HTR-8/SVneo (cell line): ENCODE results near the gene SPSB1.

Experiments
- DNase-seq: peaks from one replicate; pipeline ENCODE4 v3.0.0; 2011; ENCODE audit warnings: low spot score, mixed read lengths; ENCODE audit not compliant: insufficient read length
- FAIRE-seq: peaks from 2 replicates; lab custom pipeline; 2011; peaks lifted over from hg19 to GRCh38; lab: Jason Lieb, UNC

The SPSB1 gene

DNA sequence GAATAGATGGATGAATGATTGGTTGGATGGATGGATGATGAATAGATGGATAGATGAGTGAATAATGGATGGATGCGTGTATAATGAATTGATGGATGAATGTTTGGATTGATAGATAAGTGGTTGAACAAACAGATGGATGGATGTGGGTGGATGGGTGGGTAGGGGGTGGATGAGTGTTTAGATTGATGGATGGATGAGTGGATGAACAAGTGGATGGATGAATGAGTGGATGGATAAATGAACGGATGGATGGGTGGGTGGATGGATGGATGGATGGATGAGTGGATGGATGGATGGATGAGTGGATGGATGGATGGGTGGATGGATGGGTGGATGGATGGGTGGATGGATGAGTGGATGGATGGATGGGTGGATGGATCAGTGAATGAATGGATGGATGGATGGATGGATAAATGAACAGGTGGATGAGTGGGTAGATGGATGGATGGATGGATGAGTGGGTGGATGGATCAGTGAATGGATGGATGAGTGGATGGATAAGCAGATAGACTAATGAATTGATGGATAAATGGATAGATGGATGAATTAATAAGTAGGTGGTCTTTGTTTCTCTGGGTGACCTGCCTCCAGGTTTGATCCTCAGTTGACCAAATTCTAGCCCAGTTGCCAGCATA, 64.3 kb downstream of the SPSB1 start:
- FAIRE-seq (no peak), DNase-seq (no peak)

GRCh38 chr1:9357958-9358357, 65.3 kb downstream of the SPSB1 start:
- FAIRE-seq (no peak), DNase-seq (no peak)

GRCh38 chr1:9360371-9361064, 67.8 kb downstream of the SPSB1 start:
- no peak for DNase-seq
- no peak for FAIRE-seq

DNA sequence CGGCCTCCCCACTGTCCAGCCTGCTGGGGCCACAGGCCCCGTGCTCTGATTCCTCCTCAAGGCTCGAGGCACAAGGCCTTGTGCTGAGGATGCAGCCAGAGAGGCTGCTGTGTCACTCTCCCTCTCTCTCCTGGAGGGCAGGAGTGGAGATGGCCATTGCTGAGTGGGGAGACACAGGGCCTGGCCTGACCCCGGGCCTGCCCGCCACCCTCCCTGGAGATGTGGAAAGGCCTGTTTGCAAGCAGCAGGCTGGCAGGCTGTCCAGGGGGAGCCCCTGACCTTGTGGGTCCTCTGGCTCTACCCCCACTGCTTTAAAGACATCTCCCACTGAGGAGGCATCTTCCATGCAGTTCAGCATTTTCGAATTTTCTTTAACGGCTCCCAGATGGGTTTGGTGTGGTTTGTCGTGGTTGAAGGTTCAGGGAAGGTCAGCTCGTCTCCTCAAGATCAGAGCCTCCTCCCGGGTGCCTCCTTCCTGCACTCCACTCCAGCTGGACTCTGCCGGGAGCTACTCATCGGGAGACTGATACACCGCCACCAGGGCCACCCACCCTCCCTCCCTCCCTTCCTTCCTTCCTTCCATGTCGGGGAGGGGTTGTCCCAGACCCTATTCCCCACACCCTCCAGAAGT, 69.1 kb downstream of the SPSB1 start:
- FAIRE-seq (no peak), DNase-seq (no peak)

DNA sequence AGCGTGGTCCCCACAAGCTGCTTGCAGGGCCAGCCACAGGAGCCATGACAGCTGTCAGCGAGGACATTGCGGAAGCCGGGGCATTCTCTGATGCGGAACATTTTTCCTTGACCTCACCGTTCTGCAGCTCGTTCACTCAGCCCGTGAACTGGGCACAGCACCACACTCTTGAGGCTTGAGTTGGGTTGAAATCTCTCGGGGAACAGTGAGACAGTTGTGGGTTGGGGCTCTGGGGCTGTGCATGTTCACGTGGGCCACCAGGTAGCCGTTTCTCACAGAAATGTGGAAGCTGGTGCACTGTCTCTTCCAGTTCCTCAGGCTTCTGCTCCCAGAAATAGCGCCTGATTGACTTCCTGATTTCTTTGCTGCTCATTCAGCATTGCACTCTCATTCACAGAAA, 69.8 kb downstream of the SPSB1 start:
- FAIRE-seq (no peak), DNase-seq (no peak)

- DNase-seq (no peak), FAIRE-seq (no peak)
Observed at GRCh38 chr1:9363061-9363471, 70.4 kb downstream of the SPSB1 start.

GRCh38 chr1:9366298-9366697, 73.6 kb downstream of the SPSB1 start:
- FAIRE-seq, result no peak
- DNase-seq, result no peak

DNA sequence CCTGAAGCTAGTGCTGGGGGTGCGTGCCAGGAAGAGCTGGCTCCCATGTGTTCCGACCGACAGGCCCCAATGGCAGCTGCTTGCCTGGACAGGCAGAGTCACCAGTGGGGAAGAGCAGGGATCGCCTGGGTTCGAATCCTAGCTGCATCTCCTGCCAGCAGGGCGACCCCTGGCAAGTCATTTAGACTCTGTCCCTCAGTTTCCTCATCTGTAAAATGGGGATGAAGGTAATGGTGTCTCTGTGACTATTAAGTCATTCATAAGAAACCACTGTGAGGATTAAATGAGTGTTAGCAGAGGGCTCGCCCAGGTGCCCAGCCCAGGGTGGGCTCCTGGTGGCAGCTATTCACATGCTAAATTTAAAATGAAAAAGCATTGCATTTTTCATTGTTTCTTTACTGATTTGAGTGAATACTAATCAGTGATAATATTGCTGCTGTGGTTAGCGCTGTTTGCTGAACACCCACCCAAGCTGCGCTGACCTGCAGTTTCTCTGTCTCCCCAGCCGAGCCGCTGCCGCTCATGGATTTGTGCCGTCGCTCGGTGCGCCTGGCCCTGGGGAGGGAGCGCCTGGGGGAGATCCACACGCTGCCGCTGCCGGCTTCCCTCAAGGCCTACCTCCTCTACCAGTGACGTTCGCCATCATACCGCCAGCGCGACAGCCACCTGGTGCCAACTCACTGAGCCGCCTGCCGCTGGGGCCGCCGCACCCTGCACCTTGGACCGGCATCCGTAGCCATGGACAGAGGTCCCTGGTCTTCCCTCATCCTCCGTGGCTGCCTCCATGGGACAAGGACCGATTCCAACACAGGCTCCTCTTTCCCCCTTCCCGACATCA, 74.5 kb downstream of the SPSB1 start:
- FAIRE-seq (no peak), DNase-seq (no peak)

DNA sequence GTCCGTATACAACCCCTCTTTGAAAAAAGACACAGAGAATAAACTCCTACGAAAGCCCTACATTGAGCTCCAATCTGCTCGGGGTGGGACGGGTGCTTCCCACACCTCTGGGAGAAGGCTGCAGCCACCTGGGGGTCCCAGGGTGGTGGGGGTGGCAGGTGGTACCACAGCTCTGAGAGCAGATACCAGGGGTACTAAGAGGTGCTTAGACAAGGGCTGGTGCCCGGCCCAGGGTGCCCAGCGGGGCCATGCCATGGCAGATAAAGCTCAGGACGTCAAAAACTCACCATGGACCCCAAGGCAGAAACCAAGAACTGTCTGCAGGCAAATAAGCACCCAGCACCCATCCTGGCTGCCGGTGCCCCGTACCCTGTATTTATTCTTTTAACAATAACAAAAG, 75.1 kb downstream of the SPSB1 start:
- FAIRE-seq (no peak), DNase-seq (no peak)

DNA sequence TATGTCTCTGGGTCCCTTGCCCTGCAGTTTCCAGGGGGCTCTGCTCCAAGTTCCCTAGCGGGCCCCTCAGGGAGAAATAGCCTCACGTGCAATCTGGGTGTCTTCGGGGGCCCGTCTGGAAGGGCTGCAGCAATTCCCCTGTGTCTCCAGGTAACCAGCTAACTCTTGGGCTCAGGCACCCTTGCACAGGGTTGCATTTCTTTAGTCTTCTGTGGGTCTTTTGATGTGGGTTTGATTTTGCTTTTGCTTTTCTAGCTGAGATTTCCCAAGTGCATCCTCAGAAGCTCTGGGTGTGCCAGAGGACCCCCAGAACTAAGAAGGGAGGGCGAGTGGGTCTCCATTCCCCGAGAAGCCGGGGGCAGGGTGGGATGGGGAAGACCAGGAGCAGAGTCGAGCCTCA, 75.7 kb downstream of the SPSB1 start:
- DNase-seq (no peak), FAIRE-seq (no peak)

GRCh38 chr1:9369964-9370788, 77.5 kb downstream of the SPSB1 start:
- DNase-seq (no peak), FAIRE-seq (no peak)

DNA sequence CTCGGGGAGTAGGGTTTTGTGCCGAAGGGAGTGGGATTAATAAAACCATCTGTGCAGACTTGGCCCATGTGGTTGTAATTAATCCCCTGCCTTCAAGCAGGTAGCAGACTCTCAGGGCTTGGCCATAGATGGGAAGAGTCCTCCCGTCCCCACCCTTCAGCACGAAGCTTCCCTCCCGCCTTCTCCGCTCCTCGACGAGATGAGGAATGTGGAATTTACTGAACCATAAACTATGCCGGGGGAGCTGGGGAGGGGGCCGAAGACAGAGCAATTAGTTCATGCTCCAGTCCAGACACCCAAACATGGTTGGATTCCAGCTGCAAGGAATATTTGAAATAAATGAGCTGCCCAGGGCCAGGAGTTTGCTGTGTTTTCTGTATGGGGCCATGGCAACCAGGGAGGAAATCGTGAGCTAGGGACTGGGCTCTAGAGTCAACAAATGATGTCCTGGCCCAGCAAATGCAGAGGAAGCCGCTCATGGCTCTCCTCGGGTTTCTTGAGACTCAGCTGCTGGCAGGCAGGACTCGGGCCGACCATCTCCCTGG, 78.8 kb downstream of the SPSB1 start:
- DNase-seq (no peak), FAIRE-seq (no peak)

GRCh38 chr1:9371951-9372350, 79.3 kb downstream of the SPSB1 start:
- DNase-seq (no peak), FAIRE-seq (no peak)

- DNase-seq, result no peak
- no peak for FAIRE-seq
Observed at GRCh38 chr1:9373619-9374018, 80.9 kb downstream of the SPSB1 start.

- FAIRE-seq, result no peak
- no peak for DNase-seq
Observed at GRCh38 chr1:9374748-9375341, 82.2 kb downstream of the SPSB1 start.

DNA sequence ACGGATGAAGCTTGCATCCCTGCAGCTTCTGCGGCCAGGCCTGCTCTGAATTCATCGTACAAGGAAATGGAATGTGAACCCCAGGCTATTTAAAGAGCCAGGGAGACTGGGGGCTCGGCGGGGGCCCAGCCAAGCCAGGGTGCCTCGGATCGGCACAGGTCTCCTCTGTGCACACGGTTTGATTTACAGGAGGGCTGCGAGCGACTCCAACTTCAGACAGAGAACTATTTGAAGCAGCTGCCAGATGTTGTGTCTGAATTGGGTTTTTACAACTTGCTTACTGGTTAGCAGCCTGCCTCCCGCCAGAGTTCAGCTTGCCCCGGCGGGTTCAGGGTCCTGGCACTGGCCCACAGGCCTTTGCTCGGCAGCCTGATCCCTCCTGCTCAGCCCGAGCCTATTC, 83.2 kb downstream of the SPSB1 start:
- FAIRE-seq (no peak), DNase-seq (no peak)

- FAIRE-seq (no peak), DNase-seq (no peak)
Observed at GRCh38 chr1:9376430-9376829, 83.7 kb downstream of the SPSB1 start.

- DNase-seq (peak; percentile 36), FAIRE-seq (no peak)
Observed at GRCh38 chr1:9376886-9377333, 84.2 kb downstream of the SPSB1 start.

DNA sequence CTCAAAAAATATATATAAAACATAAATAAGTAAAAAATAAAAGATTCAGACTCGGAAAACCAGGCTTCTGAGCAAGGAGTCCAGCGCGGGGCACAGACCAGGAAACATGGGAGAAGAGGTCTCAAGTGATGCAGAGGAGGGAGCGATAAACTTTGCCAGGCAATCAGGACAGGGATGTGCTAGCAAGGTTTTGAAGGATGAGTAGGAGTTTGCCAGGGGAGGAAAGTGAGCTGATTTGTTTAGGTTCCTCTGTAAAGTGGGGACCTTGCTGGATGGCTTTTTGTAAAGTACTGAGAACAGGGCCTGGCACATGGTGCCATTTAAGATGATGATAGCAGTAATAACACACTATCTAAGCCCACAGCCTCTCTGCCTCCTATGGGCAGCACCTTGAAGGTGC, 86.1 kb downstream of the SPSB1 start:
- no peak for FAIRE-seq
- DNase-seq, result no peak
